NCI-H1694 treated with DMSO at 0.1 percent for 48 hours (cell line): Measurements from ENCODE around the gene AASS.
"Not testable (repeated sequence)": the region's sequence is repeated elsewhere in the genome, so short reads cannot be mapped to it uniquely, and the experiment has no call there.

Experiments used
- DNase-seq: peaks from one replicate; lab custom pipeline; 2025; lab: John Stamatoyannopoulos, UW

Gene AASS

GRCh38 chr7:122143751-122144711 lies at the start of gene AASS:
AASS (minus strand) TSS chr7:122144249; CDS start chr7:122133726, 10,523 bp downstream.
- DNase-seq, result peak; percentile 82

GRCh38 chr7:122188785-122189184 lies 44.7 kb upstream of the AASS start:
- no peak for DNase-seq

GRCh38 chr7:122183106-122183505 lies 39.1 kb upstream of the AASS start:
- no peak for DNase-seq

- DNase-seq, result no peak
Measured at GRCh38 chr7:122182081-122182480, 38.0 kb upstream of the AASS start.

GRCh38 chr7:122172144-122172543 lies 28.1 kb upstream of the AASS start:
- DNase-seq, result not testable (repeated sequence)

GRCh38 chr7:122166740-122167139 lies 22.7 kb upstream of the AASS start:
- no peak for DNase-seq

GRCh38 chr7:122166275-122166674 lies 22.2 kb upstream of the AASS start:
- no peak for DNase-seq

GRCh38 chr7:122161628-122162027 lies 17.6 kb upstream of the AASS start:
- DNase-seq, result no peak

- DNase-seq, result no peak
Measured at GRCh38 chr7:122155566-122155965, 11.5 kb upstream of the AASS start.

GRCh38 chr7:122148878-122149277 lies 4.8 kb upstream of the AASS start:
- DNase-seq, result no peak

GRCh38 chr7:122148081-122148480 lies 4.0 kb upstream of the AASS start:
- no peak for DNase-seq

GRCh38 chr7:122145937-122146645 lies 2.0 kb upstream of the AASS start:
- no peak for DNase-seq

- no peak for DNase-seq
Measured at GRCh38 chr7:122143376-122143750, 686 bp downstream of the AASS start.

- no peak for DNase-seq
Measured at GRCh38 chr7:122140918-122141317, 3.1 kb downstream of the AASS start.

- DNase-seq, result peak; percentile 51
Measured at GRCh38 chr7:122137251-122138077, 6.6 kb downstream of the AASS start.

- DNase-seq, result no peak
Measured at GRCh38 chr7:122136639-122137245, 7.3 kb downstream of the AASS start.

- no peak for DNase-seq
Measured at GRCh38 chr7:122136078-122136477, 8.0 kb downstream of the AASS start.

GRCh38 chr7:122135275-122135674 lies 8.8 kb downstream of the AASS start:
- DNase-seq, result no peak

GRCh38 chr7:122134793-122135192 lies 9.3 kb downstream of the AASS start:
- not testable (repeated sequence) for DNase-seq

- no peak for DNase-seq
Measured at GRCh38 chr7:122133477-122133876, 10.6 kb downstream of the AASS start.

- no peak for DNase-seq
Measured at GRCh38 chr7:122132341-122132740, 11.7 kb downstream of the AASS start.

GRCh38 chr7:122123746-122124145 lies 20.3 kb downstream of the AASS start:
- no peak for DNase-seq
